WTC11 (cell line): ENCODE measurements around the gene GRM8. TPM values are rescaled to one million over a fixed set of nuclear protein-coding genes. Genes with fewer than 3 reads are reported as not detected.

Experiments
- ATAC-seq: fragments of 200-7000 bp; cut with Tn5 transposase; 2 replicates; pipeline ENCODE4 v1.10.0; 2021; ENCODE audit warnings: mild to moderate bottlenecking, moderate library complexity
- CTCF ChIA-PET: fragments of 300-600 bp; sonication (Branson Sonifier 250); formaldehyde crosslinking; loops from one replicate; lab custom pipeline; 2021; ENCODE audit warnings: antibody characterized with exemption; lab: Charles Lee
- POLR2A ChIA-PET: fragments of 350-600 bp; sonication (Branson Sonifier 250); formaldehyde crosslinking; loops from one replicate; lab custom pipeline; 2021; ENCODE audit warnings: antibody characterized with exemption; lab: Charles Lee
- DNase-seq: peaks from one replicate; pipeline ENCODE4 v3.0.0; 2021; ENCODE audit warnings: low spot score
- H3K27ac Mint-ChIP-seq: 2 replicates; pipeline ENCODE4 v1.8.0; 2021; ENCODE audit warnings: mixed read lengths
- H3K27me3 Mint-ChIP-seq: 2 replicates; pipeline ENCODE4 v1.8.0; 2021; ENCODE audit warnings: low read depth, mild to moderate bottlenecking, moderate library complexity, mixed read lengths
- H3K36me3 Mint-ChIP-seq: 2 replicates; pipeline ENCODE4 v1.8.0; 2021; ENCODE audit warnings: mixed read lengths
- H3K4me1 Mint-ChIP-seq: 2 replicates; pipeline ENCODE4 v1.8.0; 2022; ENCODE audit warnings: mixed read lengths
- H3K4me3 Mint-ChIP-seq: 2 replicates; pipeline ENCODE4 v1.8.0; 2021; ENCODE audit warnings: mild to moderate bottlenecking, moderate library complexity, mixed read lengths
- H3K9me3 Mint-ChIP-seq: 2 replicates; pipeline ENCODE4 v1.8.0; 2021; ENCODE audit warnings: mixed read lengths
- CBFB ChIP-seq: sonication (generic); formaldehyde crosslinking; IDR thresholded peaks from 2 replicates; pipeline ENCODE4 v1.8.1; 2022; ENCODE audit warnings: mild to moderate bottlenecking, low read depth, missing genetic modification reagents
- CREM ChIP-seq: sonication (generic); formaldehyde crosslinking; IDR thresholded peaks from 2 replicates; pipeline ENCODE4 v1.8.1; 2022; ENCODE audit warnings: mild to moderate bottlenecking, missing genetic modification reagents, moderate library complexity
- E2F1 ChIP-seq: sonication (generic); formaldehyde crosslinking; IDR thresholded peaks from 2 replicates; pipeline ENCODE4 v1.8.0; 2022; ENCODE audit warnings: mild to moderate bottlenecking, missing genetic modification reagents
- ETV6 ChIP-seq: sonication (generic); formaldehyde crosslinking; IDR thresholded peaks from 2 replicates; pipeline ENCODE4 v1.8.1; 2022; ENCODE audit warnings: mild to moderate bottlenecking, missing genetic modification reagents
- FOXJ3 ChIP-seq: sonication (generic); formaldehyde crosslinking; IDR thresholded peaks from 2 replicates; pipeline ENCODE4 v1.9.0; 2021; ENCODE audit warnings: missing genetic modification reagents, mild to moderate bottlenecking, borderline replicate concordance
- FOXK1 ChIP-seq: sonication (generic); formaldehyde crosslinking; IDR thresholded peaks from 2 replicates; pipeline ENCODE4 v1.8.0; 2022; ENCODE audit warnings: mild to moderate bottlenecking, moderate library complexity, missing genetic modification reagents
- FOXP1 ChIP-seq: sonication (generic); formaldehyde crosslinking; IDR thresholded peaks from 2 replicates; pipeline ENCODE4 v1.8.0; 2022; ENCODE audit warnings: missing genetic modification reagents, mild to moderate bottlenecking, moderate library complexity, borderline replicate concordance
- GTF2I ChIP-seq: fragments of 250-450 bp; sonication (Bioruptor Pico); conservative IDR thresholded peaks from 2 replicates; pipeline ENCODE4 v1.4.0; 2021; ENCODE audit warnings: mild to moderate bottlenecking
- JUN ChIP-seq: sonication (generic); formaldehyde crosslinking; IDR thresholded peaks from 2 replicates; pipeline ENCODE4 v1.8.0; 2023; ENCODE audit warnings: mild to moderate bottlenecking, missing genetic modification reagents
- NR1H2 ChIP-seq: sonication (generic); formaldehyde crosslinking; IDR thresholded peaks from 2 replicates; pipeline ENCODE4 v1.9.0; 2021; ENCODE audit warnings: mild to moderate bottlenecking, moderate library complexity, missing genetic modification reagents
- NR3C1 ChIP-seq: sonication (generic); formaldehyde crosslinking; conservative IDR thresholded peaks from 2 replicates; pipeline ENCODE4 v1.8.1; 2023; ENCODE audit warnings: low read depth, mild to moderate bottlenecking, missing genetic modification reagents
- OVOL2 ChIP-seq: fragments of 250-450 bp; sonication (Bioruptor Pico); IDR thresholded peaks from 2 replicates; pipeline ENCODE4 v1.9.0; 2021; ENCODE audit warnings: mild to moderate bottlenecking, borderline replicate concordance
- RORB ChIP-seq: fragments of 250-450 bp; sonication (Bioruptor Pico); IDR thresholded peaks from 2 replicates; pipeline ENCODE4 v1.9.0; 2021; ENCODE audit warnings: mild to moderate bottlenecking
- TEAD4 ChIP-seq: sonication (generic); formaldehyde crosslinking; IDR thresholded peaks from 2 replicates; pipeline ENCODE4 v1.8.0; 2022; ENCODE audit warnings: mild to moderate bottlenecking, missing genetic modification reagents
- TP53 ChIP-seq: sonication (generic); formaldehyde crosslinking; IDR thresholded peaks from 2 replicates; pipeline ENCODE4 v1.8.1; 2023; ENCODE audit warnings: mild to moderate bottlenecking, missing genetic modification reagents
- ZNF281 ChIP-seq: sonication (generic); formaldehyde crosslinking; IDR thresholded peaks from 2 replicates; pipeline ENCODE4 v1.8.0; 2023; ENCODE audit warnings: mild to moderate bottlenecking, missing genetic modification reagents
- ZNF317 ChIP-seq: sonication (generic); formaldehyde crosslinking; IDR thresholded peaks from 2 replicates; pipeline ENCODE4 v1.8.1; 2023; ENCODE audit warnings: low read depth, mild to moderate bottlenecking, moderate library complexity, missing genetic modification reagents, borderline replicate concordance
- total RNA-seq: library from RNA; stranded (reverse); gene quantifications from 3 replicates; pipeline ENCODE4 v1.2.3, GENCODE V29; 2021
- TF ChIP-seq, protein P1 (sequence below): fragments of 250-450 bp; sonication (Bioruptor Pico); IDR thresholded peaks from 2 replicates; pipeline ENCODE4 v1.9.0; 2021; ENCODE audit warnings: mild to moderate bottlenecking
- TF ChIP-seq, protein P2 (sequence below): sonication (generic); formaldehyde crosslinking; IDR thresholded peaks from 2 replicates; pipeline ENCODE4 v1.8.0; 2022; ENCODE audit warnings: mild to moderate bottlenecking, missing genetic modification reagents
- TF ChIP-seq, protein P3 (sequence below): sonication (generic); formaldehyde crosslinking; IDR thresholded peaks from 2 replicates; pipeline ENCODE4 v1.8.1; 2022; ENCODE audit warnings: missing genetic modification reagents, borderline replicate concordance
- TF ChIP-seq, protein P4 (sequence below): sonication (generic); formaldehyde crosslinking; IDR thresholded peaks from 2 replicates; pipeline ENCODE4 v1.8.1; 2022; ENCODE audit warnings: mild to moderate bottlenecking, missing genetic modification reagents, moderate library complexity, borderline replicate concordance
- TF ChIP-seq, protein P5 (sequence below): fragments of 250-450 bp; sonication (Bioruptor Pico); conservative IDR thresholded peaks from 2 replicates; pipeline ENCODE4 v1.9.0; 2021; ENCODE audit warnings: mild to moderate bottlenecking

GRM8 gene
- total RNA-seq, 1 experiment from 2014 or later: 2.3 TPM

DNA sequence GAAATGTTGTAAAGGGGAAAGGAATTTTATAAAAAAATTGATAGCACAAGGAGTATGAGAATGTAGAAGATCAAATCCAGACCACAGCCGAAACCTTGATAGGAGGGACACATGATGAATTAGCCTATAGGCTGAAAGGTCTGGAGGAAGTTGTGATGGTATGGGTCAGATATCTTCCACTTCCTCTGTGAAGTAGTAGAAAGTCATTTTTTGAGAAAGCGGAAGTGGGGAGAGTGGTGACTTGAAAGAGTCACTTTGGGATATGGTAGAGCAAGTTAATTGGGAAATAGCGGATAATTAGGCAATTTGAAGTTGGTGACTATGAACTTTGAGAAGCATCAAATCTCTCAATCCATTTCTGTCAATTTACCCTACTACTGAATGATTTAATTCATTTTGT, 99.4 kb downstream of the GRM8 start (continued):
- TF ChIP-seq, protein P1, sequence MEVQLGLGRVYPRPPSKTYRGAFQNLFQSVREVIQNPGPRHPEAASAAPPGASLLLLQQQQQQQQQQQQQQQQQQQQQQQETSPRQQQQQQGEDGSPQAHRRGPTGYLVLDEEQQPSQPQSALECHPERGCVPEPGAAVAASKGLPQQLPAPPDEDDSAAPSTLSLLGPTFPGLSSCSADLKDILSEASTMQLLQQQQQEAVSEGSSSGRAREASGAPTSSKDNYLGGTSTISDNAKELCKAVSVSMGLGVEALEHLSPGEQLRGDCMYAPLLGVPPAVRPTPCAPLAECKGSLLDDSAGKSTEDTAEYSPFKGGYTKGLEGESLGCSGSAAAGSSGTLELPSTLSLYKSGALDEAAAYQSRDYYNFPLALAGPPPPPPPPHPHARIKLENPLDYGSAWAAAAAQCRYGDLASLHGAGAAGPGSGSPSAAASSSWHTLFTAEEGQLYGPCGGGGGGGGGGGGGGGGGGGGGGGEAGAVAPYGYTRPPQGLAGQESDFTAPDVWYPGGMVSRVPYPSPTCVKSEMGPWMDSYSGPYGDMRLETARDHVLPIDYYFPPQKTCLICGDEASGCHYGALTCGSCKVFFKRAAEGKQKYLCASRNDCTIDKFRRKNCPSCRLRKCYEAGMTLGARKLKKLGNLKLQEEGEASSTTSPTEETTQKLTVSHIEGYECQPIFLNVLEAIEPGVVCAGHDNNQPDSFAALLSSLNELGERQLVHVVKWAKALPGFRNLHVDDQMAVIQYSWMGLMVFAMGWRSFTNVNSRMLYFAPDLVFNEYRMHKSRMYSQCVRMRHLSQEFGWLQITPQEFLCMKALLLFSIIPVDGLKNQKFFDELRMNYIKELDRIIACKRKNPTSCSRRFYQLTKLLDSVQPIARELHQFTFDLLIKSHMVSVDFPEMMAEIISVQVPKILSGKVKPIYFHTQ (CRISPR knock-in tag): no peak
- TF ChIP-seq FOXP1 (CRISPR knock-in tag) (no peak), JUN (CRISPR knock-in tag) (no peak)
- TF ChIP-seq, all 79 proteins: peak for 0

DNA sequence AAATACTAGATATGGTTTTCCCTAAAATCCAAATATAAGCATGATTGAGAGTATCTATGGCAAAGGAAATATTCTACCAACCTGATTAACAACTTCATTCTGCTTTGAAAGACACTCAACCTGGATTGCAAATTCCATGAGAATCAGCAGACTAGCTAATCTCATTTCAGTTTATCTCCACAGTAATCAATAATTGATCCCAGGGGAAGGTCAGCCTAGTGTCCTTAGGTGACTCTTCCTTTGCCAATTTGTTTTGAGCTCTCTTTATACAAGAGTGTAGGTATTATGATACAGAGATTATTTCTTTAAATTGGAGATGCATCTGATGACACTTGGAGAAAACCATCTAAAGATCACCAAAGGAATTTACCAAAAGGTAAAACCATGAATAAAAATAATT, 100.3 kb downstream of the GRM8 start:
- no peak for DNase-seq
- ATAC-seq: no peak
- ChIA-PET CTCF (no interaction called here), POLR2A (no interaction called here)
- no peaks in the 10 kb centered on the region; the same call in 1 of the 2 replicates for H3K27me3 Mint-ChIP-seq
- no peak overlapping the region for H3K4me3 Mint-ChIP-seq
- H3K9me3 Mint-ChIP-seq: no peaks in the 10 kb centered on the region
- H3K4me1 Mint-ChIP-seq: peaks cover 5% of the 10 kb centered on the region
- H3K27ac Mint-ChIP-seq: no peak overlapping the region
- TF ChIP-seq, protein P2, sequence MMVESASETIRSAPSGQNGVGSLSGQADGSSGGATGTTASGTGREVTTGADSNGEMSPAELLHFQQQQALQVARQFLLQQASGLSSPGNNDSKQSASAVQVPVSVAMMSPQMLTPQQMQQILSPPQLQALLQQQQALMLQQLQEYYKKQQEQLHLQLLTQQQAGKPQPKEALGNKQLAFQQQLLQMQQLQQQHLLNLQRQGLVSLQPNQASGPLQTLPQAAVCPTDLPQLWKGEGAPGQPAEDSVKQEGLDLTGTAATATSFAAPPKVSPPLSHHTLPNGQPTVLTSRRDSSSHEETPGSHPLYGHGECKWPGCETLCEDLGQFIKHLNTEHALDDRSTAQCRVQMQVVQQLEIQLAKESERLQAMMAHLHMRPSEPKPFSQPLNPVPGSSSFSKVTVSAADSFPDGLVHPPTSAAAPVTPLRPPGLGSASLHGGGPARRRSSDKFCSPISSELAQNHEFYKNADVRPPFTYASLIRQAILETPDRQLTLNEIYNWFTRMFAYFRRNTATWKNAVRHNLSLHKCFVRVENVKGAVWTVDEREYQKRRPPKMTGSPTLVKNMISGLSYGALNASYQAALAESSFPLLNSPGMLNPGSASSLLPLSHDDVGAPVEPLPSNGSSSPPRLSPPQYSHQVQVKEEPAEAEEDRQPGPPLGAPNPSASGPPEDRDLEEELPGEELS: no peak
- TF ChIP-seq NR1H2 (CRISPR knock-in tag) (no peak), TP53 (CRISPR knock-in tag) (no peak), ZNF317 (no peak), OVOL2 (CRISPR knock-in tag) (no peak), ZNF281 (CRISPR knock-in tag) (no peak), NR3C1 (no peak), FOXK1 (CRISPR knock-in tag) (no peak), ETV6 (no peak), TEAD4 (CRISPR knock-in tag) (no peak), RORB (no peak), CREM (CRISPR knock-in tag) (no peak), E2F1 (CRISPR knock-in tag) (no peak), FOXJ3 (no peak), GTF2I (CRISPR knock-in tag) (no peak), CBFB (CRISPR knock-in tag) (no peak)
- TF ChIP-seq, protein P3, sequence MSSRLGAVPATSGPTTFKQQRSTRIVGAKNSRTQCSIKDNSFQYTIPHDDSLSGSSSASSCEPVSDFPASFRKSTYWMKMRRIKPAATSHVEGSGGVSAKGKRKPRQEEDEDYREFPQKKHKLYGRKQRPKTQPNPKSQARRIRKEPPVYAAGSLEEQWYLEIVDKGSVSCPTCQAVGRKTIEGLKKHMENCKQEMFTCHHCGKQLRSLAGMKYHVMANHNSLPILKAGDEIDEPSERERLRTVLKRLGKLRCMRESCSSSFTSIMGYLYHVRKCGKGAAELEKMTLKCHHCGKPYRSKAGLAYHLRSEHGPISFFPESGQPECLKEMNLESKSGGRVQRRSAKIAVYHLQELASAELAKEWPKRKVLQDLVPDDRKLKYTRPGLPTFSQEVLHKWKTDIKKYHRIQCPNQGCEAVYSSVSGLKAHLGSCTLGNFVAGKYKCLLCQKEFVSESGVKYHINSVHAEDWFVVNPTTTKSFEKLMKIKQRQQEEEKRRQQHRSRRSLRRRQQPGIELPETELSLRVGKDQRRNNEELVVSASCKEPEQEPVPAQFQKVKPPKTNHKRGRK (CRISPR knock-in tag): no peak
- TF ChIP-seq, protein P4, sequence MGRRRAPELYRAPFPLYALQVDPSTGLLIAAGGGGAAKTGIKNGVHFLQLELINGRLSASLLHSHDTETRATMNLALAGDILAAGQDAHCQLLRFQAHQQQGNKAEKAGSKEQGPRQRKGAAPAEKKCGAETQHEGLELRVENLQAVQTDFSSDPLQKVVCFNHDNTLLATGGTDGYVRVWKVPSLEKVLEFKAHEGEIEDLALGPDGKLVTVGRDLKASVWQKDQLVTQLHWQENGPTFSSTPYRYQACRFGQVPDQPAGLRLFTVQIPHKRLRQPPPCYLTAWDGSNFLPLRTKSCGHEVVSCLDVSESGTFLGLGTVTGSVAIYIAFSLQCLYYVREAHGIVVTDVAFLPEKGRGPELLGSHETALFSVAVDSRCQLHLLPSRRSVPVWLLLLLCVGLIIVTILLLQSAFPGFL (CRISPR knock-in tag): no peak
- TF ChIP-seq, protein P5, sequence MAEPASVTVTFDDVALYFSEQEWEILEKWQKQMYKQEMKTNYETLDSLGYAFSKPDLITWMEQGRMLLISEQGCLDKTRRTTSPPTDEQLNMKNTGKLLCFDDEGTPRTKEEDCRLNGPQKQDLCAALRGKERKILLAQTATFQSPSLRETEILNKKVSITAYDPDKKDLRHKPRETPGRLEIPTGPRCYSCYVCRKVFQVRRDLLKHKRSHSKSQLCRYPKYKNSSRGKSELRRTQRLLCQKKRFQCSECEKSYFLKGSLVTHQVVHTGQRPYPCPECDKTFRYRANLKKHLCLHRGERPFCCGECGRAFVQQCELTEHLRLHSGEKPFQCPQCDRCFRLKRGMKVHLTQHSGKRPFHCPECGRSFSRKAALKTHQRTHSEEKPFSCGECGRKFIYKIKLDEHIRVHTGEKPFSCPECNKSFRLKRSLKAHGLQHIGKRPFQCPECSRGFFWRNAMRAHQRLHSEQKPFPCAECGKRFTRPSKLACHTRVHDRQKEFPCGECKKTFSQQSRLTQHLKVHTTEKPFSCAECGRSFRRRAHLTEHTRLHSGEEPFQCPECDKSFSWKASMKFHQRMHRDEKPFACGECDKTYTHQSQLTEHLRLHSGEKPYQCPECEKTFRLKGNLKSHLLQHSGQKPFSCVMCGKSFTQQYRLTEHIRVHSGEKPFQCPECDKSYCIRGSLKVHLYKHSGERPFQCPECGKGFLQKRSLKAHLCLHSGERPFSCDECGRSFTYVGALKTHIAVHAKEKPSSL (CRISPR knock-in tag): no peak
- TF ChIP-seq, all 79 proteins: peak for 0
- H3K36me3 Mint-ChIP-seq: no peaks in the 10 kb centered on the region
